Omental fat pad (tissue), 4 donors: Measurements from ENCODE around the gene FSTL4. TPM values are rescaled to one million over a fixed set of nuclear protein-coding genes. Genes with fewer than 3 reads are reported as not detected.

Experiments used
- ATAC-seq: fragments of 150-250 bp; one replicate; pipeline ENCODE4 v1.9.1; 2016; ENCODE audit warnings: mild to moderate bottlenecking, moderate library complexity; ENCODE audit not compliant: low FRiP score
- DNase-seq: peaks from one replicate; pipeline ENCODE4 v3.0.0-alpha.2; 2019; ENCODE audit warnings: low spot score
- CTCF ChIP-seq, 3 donors: fragments of 450-650 bp; IDR thresholded peaks; one replicate each; pipeline ENCODE4 v1.5.1; 2016 to 2017; ENCODE audit warnings: antibody characterized with exemption in 3 of 3, mild to moderate bottlenecking in 3 of 3, moderate library complexity in 2 of 3
- total RNA-seq, 4 donors: library from RNA; depleted of rRNA; stranded (reverse); fragments of >200 nt; gene quantifications; one replicate each; pipeline ENCODE4 v1.1.0, GENCODE V29; 2016

The FSTL4 gene
- total RNA-seq, 4 donors from 2014 or later = 0.32 TPM; not detected in 3

- ATAC-seq (no peak), DNase-seq (no peak)
- TF ChIP-seq CTCF (IDR thresholded peaks at IDR 0.05) = no peak
Measured at GRCh38 chr5:133441166-133441815, 171.1 kb downstream of the FSTL4 start.

- ATAC-seq = no peak
- DNase-seq = no peak
- TF ChIP-seq CTCF (IDR thresholded peaks at IDR 0.05) = no peak
Measured at GRCh38 chr5:133440467-133441115, 171.8 kb downstream of the FSTL4 start.

GRCh38 chr5:133439859-133440258 lies 172.5 kb downstream of the FSTL4 start:
- DNase-seq (no peak), ATAC-seq (no peak)
- TF ChIP-seq CTCF (IDR thresholded peaks at IDR 0.05) = no peak

GRCh38 chr5:133438487-133438886 lies 173.9 kb downstream of the FSTL4 start:
- no peak for ATAC-seq
- DNase-seq = no peak
- TF ChIP-seq CTCF (IDR thresholded peaks at IDR 0.05) = no peak

- ATAC-seq (no peak), DNase-seq (no peak)
- TF ChIP-seq CTCF (IDR thresholded peaks at IDR 0.05) = no peak
Measured at GRCh38 chr5:133434336-133434735, 178.0 kb downstream of the FSTL4 start.

- DNase-seq (no peak), ATAC-seq (no peak)
- TF ChIP-seq CTCF (IDR thresholded peaks at IDR 0.05) = no peak
Measured at GRCh38 chr5:133433641-133434040, 178.7 kb downstream of the FSTL4 start.

- DNase-seq = no peak
- TF ChIP-seq CTCF (IDR thresholded peaks at IDR 0.05) = no peak
Measured at GRCh38 chr5:133432956-133433532, 179.3 kb downstream of the FSTL4 start.

More at GRCh38 chr5:133432956-133433532, 179.3 kb downstream of the FSTL4 start:
- no peak for ATAC-seq
